Skeletal muscle cell (primary cell): ENCODE measurements around the gene KCNQ1OT1.

ENCODE experiments used
- DNase-seq: peaks from one replicate; pipeline ENCODE4 v3.0.0-alpha.2; 2010; ENCODE audit warnings: low read depth
- H3K4me3 ChIP-seq: 2 replicates; pipeline ENCODE4 v1.5.1; 2011; ENCODE audit warnings: low read depth, mild to moderate bottlenecking, control low read depth, low read length, moderate library complexity

Gene KCNQ1OT1

GRCh38 chr11:2738551-2739431 is 39.0 kb upstream of the KCNQ1OT1 start:
- no peak overlapping the region for H3K4me3 ChIP-seq
- no peak for DNase-seq

- no peak for DNase-seq
- H3K4me3 ChIP-seq: no peak overlapping the region
Observed at GRCh38 chr11:2737866-2738265, 38.1 kb upstream of the KCNQ1OT1 start.

DNA sequence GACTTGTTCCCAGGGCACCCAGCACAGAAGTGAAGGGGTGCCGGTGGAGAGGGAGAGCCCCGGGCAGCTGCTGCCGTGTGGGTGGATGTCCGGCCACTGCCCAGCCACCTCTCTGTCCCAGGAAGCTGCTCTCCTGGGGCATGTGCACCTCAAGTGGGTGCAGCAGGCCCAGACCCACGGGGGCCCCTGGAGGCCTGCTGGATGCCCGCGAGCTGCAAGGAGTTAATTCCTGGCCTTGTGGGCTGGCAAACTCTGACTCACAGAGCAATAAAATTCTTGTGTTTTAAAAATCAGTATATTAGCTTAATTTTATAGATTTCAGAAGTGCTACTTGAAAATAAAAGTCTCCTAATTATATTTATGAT is 37.4 kb upstream of the KCNQ1OT1 start:
- no peak overlapping the region for H3K4me3 ChIP-seq
- DNase-seq: no peak

DNA sequence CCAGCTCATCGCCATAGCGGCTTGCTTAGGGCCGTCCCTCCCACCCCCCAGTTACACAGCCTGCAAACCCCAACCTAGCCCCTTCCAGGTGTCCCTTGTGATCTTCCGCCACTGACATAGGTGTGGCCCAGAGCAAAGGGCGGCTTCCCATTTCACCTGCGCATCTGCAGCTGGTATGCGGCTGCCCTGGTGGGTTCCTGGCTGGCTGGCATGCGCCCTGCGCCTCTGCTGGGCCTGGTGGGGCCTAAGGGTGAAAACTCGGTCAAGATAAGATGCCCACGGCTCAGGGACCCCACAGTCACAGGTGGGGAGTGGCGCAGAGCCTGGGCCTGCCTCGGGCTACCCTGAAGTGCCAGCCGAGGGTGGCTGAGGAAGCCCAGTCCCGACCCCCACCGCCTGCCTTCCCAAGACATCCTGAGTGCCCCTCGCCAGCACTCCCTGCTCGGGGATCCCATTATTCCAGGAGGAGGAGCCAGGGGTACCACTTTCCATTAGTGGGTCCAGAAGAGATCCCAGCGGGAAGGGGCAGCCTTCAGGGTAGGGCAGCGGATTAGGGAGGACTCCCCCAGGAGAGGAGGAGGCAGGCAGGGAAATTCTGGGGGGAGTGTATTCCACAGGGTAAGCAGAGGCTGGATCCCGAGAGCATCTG is 36.9 kb upstream of the KCNQ1OT1 start:
- no peak overlapping the region for H3K4me3 ChIP-seq
- DNase-seq: no peak

GRCh38 chr11:2735053-2735589 is 35.3 kb upstream of the KCNQ1OT1 start:
- no peak for DNase-seq
- H3K4me3 ChIP-seq: no peak overlapping the region

- no peak for DNase-seq
Observed at GRCh38 chr11:2734181-2735052, 34.6 kb upstream of the KCNQ1OT1 start.

GRCh38 chr11:2732940-2733628 is 33.3 kb upstream of the KCNQ1OT1 start:
- DNase-seq: no peak
- no peak overlapping the region for H3K4me3 ChIP-seq

More at GRCh38 chr11:2734181-2735052, 34.6 kb upstream of the KCNQ1OT1 start:
- H3K4me3 ChIP-seq: no peak overlapping the region

DNA sequence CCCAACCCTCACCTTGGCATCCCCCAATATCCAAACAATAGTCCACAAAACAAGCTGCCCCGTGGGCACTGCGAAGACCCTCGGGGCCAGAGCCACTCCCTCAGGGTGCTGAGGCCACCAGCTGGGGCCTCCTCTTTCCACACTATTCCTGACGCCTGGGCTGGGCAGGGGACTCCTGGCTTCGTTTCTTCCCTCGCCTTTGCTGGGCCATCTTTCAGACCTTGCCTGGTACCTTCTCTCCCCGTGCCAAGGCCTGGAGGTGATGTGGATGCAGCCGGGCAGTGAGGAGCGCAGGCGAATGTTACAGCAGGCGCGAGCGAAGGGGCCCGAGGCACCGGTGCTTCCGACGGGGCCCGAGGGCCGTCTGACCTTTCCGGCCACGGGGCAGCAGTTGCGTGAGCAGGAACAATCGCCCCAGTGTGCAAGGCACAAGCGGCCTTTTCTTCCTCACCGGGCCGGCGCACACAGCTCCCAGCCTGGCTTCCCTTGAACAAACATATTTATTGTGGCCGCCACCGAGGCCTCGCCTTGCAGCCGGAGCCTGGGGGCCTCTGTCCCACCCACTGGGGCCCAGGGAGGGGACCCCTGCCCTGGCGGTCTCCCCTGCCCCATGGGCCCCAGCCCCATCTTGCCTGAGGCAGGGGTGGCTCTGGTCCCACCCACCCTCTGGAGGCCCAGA is 32.6 kb upstream of the KCNQ1OT1 start:
- no peak for DNase-seq
- no peak overlapping the region for H3K4me3 ChIP-seq

DNA sequence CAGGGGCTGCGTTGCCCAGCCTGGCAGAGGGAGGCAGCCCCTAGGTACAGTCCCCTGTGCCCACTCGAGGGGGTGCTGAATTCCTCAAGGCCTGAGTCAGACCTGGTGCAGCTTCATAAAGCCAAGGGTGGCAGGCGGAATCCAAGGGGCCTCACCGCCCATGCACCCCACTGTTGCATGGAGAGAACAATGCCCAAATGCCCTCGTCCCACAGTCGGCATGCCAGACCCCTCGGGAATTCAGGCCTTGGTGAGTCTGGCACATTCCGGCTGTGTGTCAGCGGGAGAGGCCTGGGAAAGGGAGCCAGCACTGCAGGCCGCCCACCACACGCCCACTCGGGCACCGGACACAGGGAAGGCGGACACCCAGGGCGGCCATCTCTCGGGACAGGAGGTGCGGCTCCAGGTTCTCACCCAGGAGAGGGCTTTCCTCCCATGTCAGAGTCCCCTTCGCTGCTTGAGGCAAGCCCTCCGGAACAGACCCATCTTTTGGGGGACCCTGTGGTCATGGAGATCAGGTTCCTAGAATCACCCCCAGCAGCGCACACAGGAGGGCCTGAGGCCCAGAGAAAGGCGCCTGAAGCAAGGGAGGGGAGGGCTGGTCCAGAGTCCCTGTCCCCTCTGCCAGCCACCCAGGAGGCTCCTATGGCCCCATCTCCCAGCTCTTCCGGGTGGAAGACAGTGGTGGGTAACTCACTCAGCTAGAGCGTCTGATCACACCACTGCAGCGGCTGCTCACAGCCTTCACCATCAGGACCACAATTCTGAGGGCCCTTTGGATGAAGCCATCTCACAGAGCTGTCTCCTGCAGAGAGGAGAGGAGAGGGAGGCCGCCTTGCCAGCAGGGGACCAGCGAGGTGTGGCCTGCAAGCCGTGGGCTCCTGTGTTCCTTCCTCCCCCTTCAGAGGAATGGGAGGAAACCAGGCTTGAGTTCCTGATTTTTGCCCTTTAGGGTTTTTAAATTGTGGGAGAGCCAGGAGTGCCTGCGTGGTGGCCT is 31.6 kb upstream of the KCNQ1OT1 start:
- no peak overlapping the region for H3K4me3 ChIP-seq

GRCh38 chr11:2730272-2731129 is 30.7 kb upstream of the KCNQ1OT1 start:
- DNase-seq: no peak
- no peak overlapping the region for H3K4me3 ChIP-seq

More for the DNA sequence above, 31.6 kb upstream of the KCNQ1OT1 start:
- DNase-seq: no peak

DNA sequence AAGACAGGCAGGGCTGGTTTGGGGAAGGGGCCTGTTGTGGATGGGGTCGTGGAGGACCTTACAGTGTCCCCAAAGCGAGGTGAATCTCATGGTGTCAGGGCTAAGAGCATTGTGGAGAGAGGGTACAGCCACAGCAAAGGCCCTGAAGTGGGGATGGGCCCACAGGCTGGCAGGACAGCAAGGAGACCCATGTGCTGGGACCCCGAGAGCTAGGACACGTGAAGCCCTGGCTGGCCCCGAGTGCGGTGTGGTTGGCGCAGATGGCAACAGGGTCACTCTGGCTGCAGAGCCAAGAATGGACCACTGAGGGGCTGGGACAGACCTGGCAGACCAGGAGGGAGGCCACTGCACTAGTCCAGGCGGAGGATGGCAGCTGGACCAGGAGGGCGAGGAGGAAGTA is 30.0 kb upstream of the KCNQ1OT1 start:
- H3K4me3 ChIP-seq: no peak overlapping the region
- no peak for DNase-seq

DNA sequence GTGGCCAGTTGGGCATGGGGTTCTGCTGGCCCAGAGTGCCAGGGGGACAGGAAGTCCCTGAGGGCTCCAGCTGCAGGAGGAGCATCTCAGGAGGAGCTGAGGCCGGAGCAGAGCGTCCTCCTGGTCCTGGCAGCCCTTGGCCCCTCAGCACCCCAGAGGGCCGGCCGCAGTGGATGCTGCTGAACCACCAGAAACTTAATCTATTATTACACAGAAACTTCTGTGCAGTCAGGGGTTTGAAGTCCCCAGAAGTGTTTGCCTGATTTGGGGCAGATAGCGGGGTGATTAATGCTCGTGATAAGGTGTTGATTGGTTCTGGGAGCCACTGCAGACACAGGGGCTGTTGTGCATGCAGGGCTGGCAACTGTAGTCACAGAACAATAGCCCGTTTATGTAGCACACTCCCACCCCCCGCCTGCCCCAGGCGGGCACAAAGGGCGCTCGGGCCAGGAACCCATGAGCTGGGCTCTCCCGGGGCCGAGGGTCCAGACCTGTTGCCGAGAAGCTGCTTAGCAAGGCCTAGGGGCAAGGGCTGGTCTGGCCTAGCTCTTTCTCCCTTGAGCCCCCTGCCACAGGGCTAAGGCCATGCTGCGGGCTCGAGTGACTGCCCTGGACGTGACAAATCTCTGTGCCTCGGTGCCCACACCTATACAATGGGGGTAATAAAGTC is 29.0 kb upstream of the KCNQ1OT1 start:
- DNase-seq: no peak
- no peak overlapping the region for H3K4me3 ChIP-seq

DNA sequence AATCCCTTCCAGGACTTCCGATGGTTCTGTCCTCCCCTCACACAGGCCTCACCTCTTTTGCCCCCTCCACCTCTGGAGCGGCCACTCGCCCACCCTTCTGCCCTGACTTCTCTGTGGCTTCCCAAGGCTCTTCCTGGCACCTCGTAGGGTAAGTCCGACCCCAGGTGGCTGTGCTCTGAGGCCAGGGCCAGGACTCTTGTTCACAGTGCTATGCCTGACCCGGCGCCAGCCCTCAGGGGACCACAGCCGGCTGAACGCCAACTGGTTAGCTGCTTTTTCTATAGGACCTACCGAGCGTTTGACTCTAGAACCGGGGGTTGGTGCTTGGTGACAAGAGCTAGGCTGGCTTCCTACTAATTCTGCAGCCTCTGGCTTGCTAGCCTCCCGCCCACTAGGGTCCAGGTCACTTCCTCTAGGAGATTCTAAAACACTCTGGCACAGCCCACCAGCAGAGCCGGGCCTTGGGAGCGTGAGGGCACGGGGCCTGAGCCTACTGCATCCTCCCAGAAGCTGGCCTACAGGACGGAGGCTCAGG is 28.4 kb upstream of the KCNQ1OT1 start:
- DNase-seq: no peak
- H3K4me3 ChIP-seq: no peak overlapping the region

- DNase-seq: no peak
- H3K4me3 ChIP-seq: no peak overlapping the region
Observed at GRCh38 chr11:2726964-2727363, 27.2 kb upstream of the KCNQ1OT1 start.

- DNase-seq: no peak
- H3K4me3 ChIP-seq: no peak overlapping the region
Observed at GRCh38 chr11:2725368-2726300, 25.8 kb upstream of the KCNQ1OT1 start.
